GM18858 (cell line): ENCODE results near the gene LMF1.

Experiments
- ATAC-seq: cut with Tn5 transposase; IDR thresholded peaks from one replicate; pipeline ENCODE4 v1.9.1; 2021; ENCODE audit not compliant: unreplicated experiment

The LMF1 gene

GRCh38 chr16:817001-817906 lies 153.5 kb downstream of the LMF1 start:
- ATAC-seq = no peak

- no peak for ATAC-seq
Observed at GRCh38 chr16:815861-816260, 154.9 kb downstream of the LMF1 start.

GRCh38 chr16:814974-815373 lies 155.8 kb downstream of the LMF1 start:
- ATAC-seq = no peak

GRCh38 chr16:813916-814412 lies 156.8 kb downstream of the LMF1 start:
- ATAC-seq = no peak

GRCh38 chr16:813204-813915 lies 157.4 kb downstream of the LMF1 start:
- ATAC-seq = no peak

- ATAC-seq = no peak
Observed at GRCh38 chr16:808085-808386, 162.7 kb downstream of the LMF1 start.

GRCh38 chr16:807347-808084 lies 163.3 kb downstream of the LMF1 start:
- ATAC-seq = no peak

- ATAC-seq = no peak
Observed at GRCh38 chr16:805474-805873, 165.3 kb downstream of the LMF1 start.

- no peak for ATAC-seq
Observed at GRCh38 chr16:804193-805048, 166.4 kb downstream of the LMF1 start.

GRCh38 chr16:803754-804080 lies 167.1 kb downstream of the LMF1 start:
- no peak for ATAC-seq
